ENCODE measurements around the gene WIPF2. TPM values are rescaled to one million over a fixed set of nuclear protein-coding genes. Genes with fewer than 3 reads are reported as not detected.
A peak's percentile ranks its signal among the peaks of the same experiment; 100 is the strongest.

WIPF2 gene
- total and polyA plus RNA-seq, 12 donors = 5.2 to 30.2 (median 15.2) TPM

DNA sequence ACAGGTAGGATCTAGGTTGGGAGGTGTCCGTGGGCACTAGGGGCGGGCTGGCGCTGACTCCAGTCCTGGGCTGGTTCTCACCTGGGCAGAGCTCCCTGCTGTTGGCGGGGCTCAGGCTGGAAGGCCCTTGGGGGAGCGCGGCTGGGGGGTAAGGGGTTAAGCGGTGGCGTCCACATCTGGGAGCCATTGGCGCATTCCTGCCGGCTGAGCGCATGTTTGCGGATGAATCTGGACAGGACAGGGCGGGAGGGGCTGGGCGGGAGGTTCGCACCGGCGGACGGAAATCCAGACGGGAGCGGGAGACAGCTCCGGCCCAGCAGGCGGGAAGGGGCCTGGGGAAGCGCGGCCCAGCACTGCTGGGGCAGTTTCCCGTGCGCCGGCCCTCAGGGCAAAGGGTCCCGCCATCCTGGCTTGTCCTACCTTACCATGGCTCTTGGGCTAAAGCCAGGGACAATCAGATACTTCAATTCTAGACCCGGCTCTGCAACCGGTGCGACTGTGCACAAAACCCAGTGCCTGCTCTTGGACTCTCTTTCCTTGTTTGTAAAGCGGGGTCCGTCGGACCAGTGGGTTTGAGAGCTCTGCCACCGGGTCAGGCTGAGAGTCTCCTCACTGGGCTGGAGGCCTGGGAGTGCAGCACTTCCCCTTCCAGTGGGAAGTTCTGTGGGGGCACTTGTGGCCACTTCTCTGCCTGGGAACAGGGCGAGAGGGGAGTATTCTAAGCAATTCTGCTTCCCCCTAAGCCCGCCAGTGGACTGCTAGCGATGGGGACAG lies 97.7 kb downstream of the WIPF2 start:
- peak overlapping the region in 1 of 4 donors; percentile 37 for H3K4me3 ChIP-seq
- H3K9me3 ChIP-seq (replicated peaks in 1 of 3) = no peaks in the 10 kb centered on the region
- peak overlapping the region in 3 of 5 donors; percentile 25 to 90 (median 84) for H3K27ac ChIP-seq
- no peaks in the 10 kb centered on the region for H3K36me3 ChIP-seq (replicated peaks in 1 of 2)
- TF ChIP-seq, protein P1, sequence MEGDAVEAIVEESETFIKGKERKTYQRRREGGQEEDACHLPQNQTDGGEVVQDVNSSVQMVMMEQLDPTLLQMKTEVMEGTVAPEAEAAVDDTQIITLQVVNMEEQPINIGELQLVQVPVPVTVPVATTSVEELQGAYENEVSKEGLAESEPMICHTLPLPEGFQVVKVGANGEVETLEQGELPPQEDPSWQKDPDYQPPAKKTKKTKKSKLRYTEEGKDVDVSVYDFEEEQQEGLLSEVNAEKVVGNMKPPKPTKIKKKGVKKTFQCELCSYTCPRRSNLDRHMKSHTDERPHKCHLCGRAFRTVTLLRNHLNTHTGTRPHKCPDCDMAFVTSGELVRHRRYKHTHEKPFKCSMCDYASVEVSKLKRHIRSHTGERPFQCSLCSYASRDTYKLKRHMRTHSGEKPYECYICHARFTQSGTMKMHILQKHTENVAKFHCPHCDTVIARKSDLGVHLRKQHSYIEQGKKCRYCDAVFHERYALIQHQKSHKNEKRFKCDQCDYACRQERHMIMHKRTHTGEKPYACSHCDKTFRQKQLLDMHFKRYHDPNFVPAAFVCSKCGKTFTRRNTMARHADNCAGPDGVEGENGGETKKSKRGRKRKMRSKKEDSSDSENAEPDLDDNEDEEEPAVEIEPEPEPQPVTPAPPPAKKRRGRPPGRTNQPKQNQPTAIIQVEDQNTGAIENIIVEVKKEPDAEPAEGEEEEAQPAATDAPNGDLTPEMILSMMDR (IDR thresholded peaks at IDR 0.05) = no peak
- peak; percentile 9 to 14 for TF ChIP-seq POLR2A (IDR thresholded peaks at IDR 0.05)
- peaks cover 57 to 93% of the 10 kb centered on the region in 2 donors for H3K4me1 ChIP-seq (replicated peaks in 1 of 2)
- intact Hi-C loops (cut with DNase I) = no loop called here
- peak in 6 of 7 donors; percentile 49 to 80 (median 64) for DNase-seq
- no peaks in the 10 kb centered on the region for H3K27me3 ChIP-seq
- 28 to 47% (median 38%) methylated on average over 11 to 38 of the region's 38 CpGs for WGBS, 4 donors

DNA sequence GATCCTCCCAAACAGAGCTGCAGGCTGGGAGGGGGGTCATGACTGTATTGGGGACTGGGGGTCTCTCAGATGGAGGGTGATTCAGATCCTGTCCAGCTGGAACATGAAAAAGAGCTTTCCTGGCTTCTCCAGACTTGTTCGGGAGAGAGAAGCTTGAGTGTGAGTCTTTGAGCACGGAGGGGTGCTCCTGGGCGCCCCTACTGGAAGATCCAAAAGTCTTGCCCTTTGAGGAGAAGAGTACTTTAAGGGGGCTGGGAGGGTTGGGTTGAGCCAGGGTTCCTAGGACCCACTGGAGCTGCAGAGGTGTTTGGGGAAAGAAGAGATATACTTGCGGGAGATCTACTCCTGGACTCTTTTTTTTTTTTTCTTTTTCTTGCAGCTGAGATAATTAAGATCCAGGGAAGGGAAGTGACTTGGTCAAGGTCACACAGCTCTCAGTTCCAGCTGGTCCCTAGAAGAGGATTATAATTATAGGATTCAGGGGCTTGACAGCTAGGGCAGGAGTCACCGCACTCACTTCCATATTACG lies 98.3 kb downstream of the WIPF2 start:
- WGBS, 4 donors = 4 to 7% (median 6%) methylated on average over 6 of the region's 6 CpGs
- Histone ChIP-seq H3K9me3 (replicated peaks in 1 of 3) (no peaks in the 10 kb centered on the region), H3K36me3 (replicated peaks in 1 of 2) (no peaks in the 10 kb centered on the region), H3K4me3 (peak overlapping the region in 2 of 4 donors; percentile 1 to 87), H3K27me3 (no peaks in the 10 kb centered on the region), H3K27ac (peak overlapping the region in 4 of 5 donors; percentile 24 to 90 (median 86)), H3K4me1 (replicated peaks in 1 of 2) (peaks cover 57 to 93% of the 10 kb centered on the region in 2 donors)
- TF ChIP-seq POLR2A (IDR thresholded peaks at IDR 0.05) = no peak
- TF ChIP-seq, protein P1 (IDR thresholded peaks at IDR 0.05) = peak; percentile 24 to 46 (median 28)
- peak in 4 of 7 donors; percentile 58 to 75 (median 62) for DNase-seq
- intact Hi-C loops (cut with DNase I) = no loop called here

DNA sequence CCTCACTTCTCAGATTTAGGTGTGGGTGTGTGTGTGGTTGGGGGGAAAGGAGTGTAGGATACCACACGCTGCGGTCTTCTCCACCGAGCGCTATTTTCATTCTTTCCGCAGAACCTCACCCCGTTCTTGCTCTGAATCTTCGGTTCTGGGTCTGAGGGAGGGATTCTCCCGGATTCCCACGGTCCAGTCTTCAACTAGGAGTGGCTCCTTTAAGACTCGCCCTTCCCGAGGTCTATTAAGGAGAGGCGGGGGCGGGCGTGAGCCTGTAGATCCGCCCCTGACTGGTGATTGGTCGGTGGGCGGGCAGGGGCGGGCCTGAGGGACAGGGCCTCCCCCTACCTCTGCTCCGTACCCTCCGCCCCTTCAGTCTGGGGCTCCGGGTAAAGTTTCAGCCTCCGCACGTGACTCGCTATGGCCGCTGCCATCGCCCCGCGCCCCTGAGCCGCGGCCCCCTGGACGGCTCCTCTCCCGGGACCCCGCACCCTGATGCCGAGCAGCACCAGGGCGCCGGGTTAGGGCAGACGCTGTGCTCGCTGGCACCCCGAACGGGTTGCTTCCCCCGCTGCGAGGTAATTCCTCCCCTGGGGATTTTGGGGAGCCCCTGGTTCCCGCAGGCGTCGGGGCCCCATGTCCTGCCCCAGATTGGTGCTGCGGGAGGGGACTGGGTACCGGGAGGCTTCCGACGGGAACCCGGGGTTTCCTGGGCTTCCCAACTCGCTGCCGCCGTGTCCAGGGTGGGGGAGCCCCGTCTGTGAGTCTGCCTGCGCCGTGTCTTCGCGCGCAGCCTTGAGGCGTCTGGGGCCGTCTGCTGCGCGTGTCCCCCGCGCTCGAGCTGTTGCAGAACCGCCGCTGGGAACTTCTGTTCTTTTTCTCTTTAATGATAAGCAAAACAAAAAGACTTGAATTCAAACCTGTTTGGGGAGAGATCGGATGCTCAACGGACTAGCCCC lies 99.1 kb downstream of the WIPF2 start:
- WGBS, 4 donors = 0 to 1% (median 0%) methylated on average over 13 to 70 of the region's 70 CpGs
- Histone ChIP-seq H3K4me3 (peak overlapping the region; percentile 87 to 99 (median 92)), H3K36me3 (replicated peaks in 1 of 2) (no peaks in the 10 kb centered on the region), H3K4me1 (replicated peaks in 1 of 2) (peaks cover 65 to 93% of the 10 kb centered on the region in 2 donors), H3K27ac (peak overlapping the region; percentile 45 to 90 (median 86)), H3K27me3 (no peaks in the 10 kb centered on the region), H3K9me3 (replicated peaks in 1 of 3) (no peaks in the 10 kb centered on the region)
- intact Hi-C loops (cut with DNase I) = no loop called here
- peak; percentile 26 to 82 for TF ChIP-seq POLR2A (IDR thresholded peaks at IDR 0.05)
- TF ChIP-seq, protein P1 (IDR thresholded peaks at IDR 0.05) = no peak
- DNase-seq = peak; percentile 95 to 98 (median 96)

All from adrenal gland (tissue), 12 donors.